Upper lobe of left lung (tissue), 4 donors: ENCODE data around the gene TMEM192.

ENCODE experiments used
- EP300 ChIP-seq, 4 donors: sonication (generic); formaldehyde crosslinking; IDR thresholded peaks; one replicate each; pipeline ENCODE4 v1.5.1; 2017; ENCODE audit warnings: antibody characterized with exemption in 4 of 4, control low read depth in 2 of 4
- POLR2A ChIP-seq, 4 donors: fragments of 450-650 bp; IDR thresholded peaks; one replicate each; pipeline ENCODE4 v1.5.1; 2016 to 2017; ENCODE audit warnings: antibody characterized with exemption in 4 of 4, mild to moderate bottlenecking in 2 of 4
- POLR2AphosphoS5 ChIP-seq, 2 donors: sonication (generic); formaldehyde crosslinking; IDR thresholded peaks; one replicate each; pipeline ENCODE4 v1.5.1; 2017; ENCODE audit warnings: antibody characterized with exemption in 2 of 2
- TF ChIP-seq, protein P1 (sequence below), 6 experiments: fragments of 450-650 bp in 4 of 6; fragments of 200-600 bp in 2 of 6; sonication (generic) in 2 of 6; IDR thresholded peaks; one replicate each; pipeline ENCODE4 v1.5.1; 2016 to 2019; ENCODE audit warnings: antibody characterized with exemption in 6 of 6

DNA sequence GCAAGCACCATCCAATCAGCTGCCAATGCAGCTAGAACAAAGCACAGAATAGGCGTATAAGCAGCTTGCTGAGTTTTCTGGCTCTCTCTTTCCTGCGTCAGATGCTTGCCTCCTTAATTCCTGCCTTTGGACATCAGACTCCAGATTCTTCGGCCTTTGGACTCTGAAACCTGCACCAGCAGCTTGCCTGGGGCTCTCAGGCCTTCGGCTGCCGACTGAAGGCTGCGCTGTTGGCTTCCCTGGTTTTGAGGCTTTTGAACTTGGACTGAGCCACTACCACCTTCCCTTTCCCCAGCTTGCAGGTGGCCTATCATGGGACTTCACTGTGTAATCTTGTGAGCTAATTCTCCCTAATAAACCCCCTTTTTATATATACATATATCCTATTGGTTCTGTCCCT is 6.1 kb downstream of the TMEM192 start:
- TF ChIP-seq, protein P1, sequence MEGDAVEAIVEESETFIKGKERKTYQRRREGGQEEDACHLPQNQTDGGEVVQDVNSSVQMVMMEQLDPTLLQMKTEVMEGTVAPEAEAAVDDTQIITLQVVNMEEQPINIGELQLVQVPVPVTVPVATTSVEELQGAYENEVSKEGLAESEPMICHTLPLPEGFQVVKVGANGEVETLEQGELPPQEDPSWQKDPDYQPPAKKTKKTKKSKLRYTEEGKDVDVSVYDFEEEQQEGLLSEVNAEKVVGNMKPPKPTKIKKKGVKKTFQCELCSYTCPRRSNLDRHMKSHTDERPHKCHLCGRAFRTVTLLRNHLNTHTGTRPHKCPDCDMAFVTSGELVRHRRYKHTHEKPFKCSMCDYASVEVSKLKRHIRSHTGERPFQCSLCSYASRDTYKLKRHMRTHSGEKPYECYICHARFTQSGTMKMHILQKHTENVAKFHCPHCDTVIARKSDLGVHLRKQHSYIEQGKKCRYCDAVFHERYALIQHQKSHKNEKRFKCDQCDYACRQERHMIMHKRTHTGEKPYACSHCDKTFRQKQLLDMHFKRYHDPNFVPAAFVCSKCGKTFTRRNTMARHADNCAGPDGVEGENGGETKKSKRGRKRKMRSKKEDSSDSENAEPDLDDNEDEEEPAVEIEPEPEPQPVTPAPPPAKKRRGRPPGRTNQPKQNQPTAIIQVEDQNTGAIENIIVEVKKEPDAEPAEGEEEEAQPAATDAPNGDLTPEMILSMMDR (IDR thresholded peaks at IDR 0.05) = no peak
- TF ChIP-seq POLR2A (IDR thresholded peaks at IDR 0.05) (no peak), POLR2AphosphoS5 (IDR thresholded peaks at IDR 0.05) (no peak), EP300 (IDR thresholded peaks at IDR 0.05) (no peak)
